Activated T-helper 1 cell treated with Interleukin-2 at 50 U/mL for 16 hours (primary cell): ENCODE data around the gene MTA3.
A peak's percentile ranks its signal among the peaks of the same experiment; 100 is the strongest.
"Not testable (repeated sequence)": the region's sequence is repeated elsewhere in the genome, so short reads cannot be mapped to it uniquely, and the experiment has no call there.

Source experiments
- DNase-seq: peaks from one replicate; pipeline ENCODE4 v3.0.0-alpha.2; 2020; ENCODE audit warnings: low read depth

Gene MTA3

DNA sequence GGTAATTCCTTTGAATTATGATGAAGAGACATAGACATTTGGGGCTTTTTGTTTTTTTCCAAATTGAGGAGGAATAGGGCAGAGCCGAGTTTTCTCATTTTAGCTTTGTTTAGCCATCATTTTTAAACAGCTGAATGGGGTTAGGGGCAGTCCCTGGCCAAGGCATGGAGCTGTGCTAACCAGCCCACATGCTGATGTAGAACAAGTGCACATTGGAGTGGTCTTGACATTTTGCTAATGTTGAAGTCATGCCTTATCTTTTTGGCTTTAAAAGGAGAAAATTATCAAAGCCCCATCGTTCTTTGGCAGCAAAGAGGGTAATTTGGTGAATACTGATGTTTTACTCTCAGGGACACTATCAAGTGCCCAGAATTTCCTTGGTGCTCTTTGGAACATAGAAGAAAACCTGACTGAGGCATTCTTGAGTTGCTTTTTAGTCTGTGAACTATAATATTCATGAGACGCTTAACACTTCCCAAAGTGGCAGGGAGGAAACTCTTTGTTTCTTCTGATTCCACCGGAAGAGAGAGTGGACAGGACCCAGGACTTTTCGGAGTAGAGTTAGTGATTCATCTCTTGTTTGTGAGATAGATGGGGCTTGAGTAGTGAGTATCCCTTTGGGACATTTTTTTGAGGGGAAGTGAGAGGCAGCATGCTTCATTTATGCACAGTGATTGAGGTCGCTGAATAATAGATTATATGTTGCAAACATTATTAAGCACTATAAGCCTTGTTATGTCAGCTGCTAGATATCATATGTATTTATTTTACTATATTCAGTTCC is 45.0 kb downstream of the MTA3 start:
- no peak for DNase-seq

DNA sequence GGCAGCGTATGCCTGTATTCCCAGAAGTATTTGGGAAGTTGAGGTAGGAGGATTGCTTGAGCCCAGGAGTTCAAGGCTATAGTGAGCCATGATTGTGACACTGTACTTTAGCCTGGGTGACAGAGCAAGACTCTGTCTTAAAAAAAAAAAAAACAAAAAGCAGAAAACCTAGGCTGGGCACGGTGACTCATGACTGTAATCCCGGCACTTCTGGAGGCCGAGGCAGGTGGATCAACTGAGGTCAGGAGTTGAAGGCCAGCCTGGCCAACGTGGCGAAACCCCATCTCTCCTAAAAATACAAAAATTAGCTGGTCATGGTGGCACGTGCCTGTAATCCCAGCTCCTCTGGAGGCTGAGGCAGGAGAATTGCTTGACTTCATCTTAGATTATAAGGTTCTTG is 46.4 kb downstream of the MTA3 start:
- DNase-seq: no peak

DNA sequence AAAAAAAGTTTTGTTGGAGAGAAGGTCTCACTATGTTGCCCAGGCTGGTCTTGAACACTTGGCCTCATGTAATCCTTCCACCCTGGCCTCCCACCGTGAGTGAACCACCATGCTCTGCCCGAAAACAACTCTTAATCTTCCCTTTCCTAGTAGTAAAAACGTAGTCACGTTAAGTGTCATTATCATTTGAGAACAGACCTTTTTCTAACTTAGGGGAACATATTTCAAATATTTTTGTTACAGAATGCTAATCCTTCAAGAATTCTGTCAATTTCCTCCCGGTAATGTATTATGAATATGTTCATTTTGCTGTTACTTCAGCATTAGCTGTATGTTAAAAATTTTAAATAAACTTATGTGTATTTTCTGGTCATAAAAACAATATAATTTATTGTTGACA is 49.7 kb downstream of the MTA3 start:
- no peak for DNase-seq

DNA sequence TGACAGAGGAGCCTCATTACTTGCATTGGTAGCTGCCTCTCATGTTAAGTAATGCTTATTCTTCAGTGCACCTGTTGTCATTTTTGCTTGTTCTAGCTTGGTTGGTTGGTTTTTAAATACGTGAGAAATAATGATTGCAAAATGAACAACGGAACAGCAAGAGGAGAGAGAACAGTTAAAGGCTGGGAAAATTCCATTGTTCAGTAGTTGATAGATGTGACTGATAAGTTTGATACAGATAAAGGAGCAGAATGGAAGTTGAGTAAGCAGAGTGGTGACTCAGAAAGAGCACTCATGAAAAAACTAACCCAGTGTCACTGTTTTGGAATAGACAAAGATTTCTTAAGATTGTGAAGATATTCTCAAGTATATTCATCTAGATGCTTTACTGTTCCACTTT is 50.5 kb downstream of the MTA3 start:
- no peak for DNase-seq

DNA sequence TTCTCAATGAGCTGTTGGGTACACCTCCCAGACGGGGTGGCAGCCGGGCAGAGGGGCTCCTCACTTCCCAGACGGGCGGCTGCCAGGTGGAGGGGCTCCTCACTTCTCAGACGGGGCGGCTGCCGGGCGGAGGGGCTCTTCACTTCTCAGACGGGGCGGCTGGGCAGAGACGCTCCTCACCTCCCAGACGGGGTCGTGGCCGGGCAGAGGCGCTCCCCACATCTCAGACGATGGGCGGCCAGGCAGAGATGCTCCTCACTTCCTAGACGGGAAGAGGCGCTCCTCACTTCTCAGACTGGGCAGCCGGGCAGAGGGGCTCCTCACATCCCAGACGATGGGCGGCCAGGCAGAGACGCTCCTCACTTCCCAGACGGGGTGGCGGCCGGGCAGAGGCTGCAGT is 53.2 kb downstream of the MTA3 start:
- DNase-seq: not testable (repeated sequence)

DNA sequence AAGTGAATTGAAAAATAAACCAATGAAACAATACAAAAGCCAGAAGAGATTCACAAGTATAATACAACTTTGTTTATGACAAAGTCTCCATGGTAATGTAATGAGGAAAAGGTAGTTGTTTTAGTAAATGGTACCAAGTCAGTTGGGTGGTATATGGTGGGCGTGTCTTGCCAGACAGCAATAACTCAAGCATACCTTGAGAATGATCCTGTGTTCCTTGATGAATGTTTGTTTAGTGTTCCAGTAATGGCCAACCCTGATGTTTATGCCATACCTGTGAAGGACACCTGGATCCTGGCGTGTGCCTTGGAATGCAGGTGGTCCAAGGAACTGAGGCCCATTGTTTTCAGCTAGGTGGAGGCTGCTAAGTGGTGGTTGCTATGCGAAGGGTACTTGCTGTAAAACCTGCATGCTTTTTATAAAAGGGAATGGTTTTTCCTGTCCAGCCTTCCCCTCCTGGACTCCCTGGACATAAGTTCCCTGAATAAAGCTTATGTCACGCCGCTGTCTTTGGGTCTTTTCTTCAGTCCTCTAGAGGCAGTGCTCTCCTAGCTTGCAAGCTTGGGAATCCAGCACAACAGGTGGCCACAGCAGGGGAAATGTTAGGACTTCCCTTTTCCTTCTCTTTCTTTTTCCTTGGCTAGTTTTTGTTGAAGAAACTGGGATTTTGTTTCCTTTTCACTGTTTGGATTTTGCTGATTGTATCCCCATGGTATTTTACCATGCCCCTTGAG is 54.7 kb downstream of the MTA3 start:
- no peak for DNase-seq

DNA sequence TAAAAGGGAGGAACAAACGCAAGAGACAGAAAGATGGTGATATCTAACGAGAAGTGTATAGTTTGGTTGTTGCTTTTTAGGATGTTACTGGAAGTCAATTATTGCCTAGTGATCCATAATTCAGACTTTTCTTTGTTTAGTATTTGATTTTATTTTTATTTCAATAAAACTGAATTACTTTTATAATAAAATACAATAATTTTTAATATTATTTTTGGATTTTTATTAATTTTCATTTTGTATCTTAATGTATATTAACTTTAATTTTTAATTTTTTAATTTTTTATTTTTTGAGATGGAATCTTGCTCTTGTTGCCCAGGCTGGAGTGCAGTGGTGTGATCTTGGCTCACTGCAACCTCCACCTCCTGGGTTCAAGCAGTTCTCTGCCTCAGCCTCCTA is 55.6 kb downstream of the MTA3 start:
- DNase-seq: no peak

DNA sequence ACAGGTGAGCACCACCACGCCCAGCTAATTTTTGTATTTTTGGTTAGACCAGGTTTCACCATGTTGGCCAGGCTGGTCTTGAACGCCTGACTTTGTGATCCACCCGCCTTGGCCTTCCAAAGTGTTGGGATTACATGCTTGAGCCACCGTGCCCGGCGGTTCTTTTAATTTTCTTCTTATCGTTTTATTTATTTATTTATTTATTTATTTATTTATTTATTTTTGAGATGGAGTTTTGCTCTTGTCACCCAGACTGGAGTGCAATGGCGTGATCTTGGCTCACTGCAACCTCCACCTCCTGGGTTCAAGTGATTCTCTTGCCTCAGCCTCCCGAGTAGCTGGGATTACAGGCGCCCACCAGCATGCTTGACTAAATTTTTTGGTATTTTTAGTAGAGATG is 59.6 kb downstream of the MTA3 start:
- not testable (repeated sequence) for DNase-seq

DNA sequence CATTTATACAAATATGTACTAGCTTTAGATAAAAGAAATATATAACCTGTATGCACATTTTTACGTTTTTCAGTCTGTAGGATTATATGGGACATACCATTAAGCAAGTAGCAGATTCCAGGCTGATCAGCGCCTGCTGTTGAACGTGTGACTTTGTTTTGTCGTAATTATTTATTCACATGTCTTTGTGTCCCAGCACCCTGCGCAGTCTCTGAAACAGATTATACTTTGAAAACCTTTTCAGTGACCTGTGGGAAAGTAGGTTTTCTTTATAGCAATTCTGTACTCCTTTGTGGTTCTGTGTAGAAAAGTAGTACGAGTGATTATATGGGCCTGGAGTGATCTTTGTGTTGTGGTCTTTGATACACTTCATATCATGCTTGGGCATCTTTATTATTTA is 68.5 kb downstream of the MTA3 start:
- DNase-seq: no peak

DNA sequence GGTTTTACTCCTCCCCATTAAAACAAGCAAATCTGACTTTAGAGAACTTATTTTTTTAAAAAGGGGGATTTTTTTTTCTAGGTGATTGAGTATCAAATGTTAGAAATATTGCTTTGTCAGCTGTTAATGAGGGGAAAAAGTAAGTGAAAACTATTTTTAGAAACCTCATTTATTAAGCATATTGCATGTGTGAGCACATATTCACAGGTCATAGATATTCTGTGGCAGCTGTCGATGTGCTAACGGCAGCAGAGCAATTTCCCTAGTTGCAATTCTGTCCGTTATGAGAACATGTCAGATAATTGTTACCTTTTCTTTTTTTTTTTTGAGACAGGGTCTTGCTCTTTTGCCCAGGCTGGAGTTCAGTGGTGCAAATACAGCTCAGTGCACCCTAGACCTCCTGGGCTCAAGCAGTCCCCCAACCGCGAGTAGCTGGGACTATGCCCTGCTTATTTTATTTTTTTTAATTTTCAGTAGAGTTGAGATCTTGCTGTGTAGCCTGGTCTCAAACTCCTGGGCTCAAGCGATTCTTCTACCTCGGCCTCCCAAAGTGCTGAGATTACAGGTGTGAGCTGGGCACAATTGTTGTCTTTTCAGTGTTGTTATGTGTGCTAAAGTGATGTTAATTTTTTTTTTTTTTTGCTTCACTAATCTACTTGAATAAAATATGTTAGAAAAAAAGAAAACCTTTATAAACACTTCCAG is 69.8 kb downstream of the MTA3 start:
- no peak for DNase-seq

DNA sequence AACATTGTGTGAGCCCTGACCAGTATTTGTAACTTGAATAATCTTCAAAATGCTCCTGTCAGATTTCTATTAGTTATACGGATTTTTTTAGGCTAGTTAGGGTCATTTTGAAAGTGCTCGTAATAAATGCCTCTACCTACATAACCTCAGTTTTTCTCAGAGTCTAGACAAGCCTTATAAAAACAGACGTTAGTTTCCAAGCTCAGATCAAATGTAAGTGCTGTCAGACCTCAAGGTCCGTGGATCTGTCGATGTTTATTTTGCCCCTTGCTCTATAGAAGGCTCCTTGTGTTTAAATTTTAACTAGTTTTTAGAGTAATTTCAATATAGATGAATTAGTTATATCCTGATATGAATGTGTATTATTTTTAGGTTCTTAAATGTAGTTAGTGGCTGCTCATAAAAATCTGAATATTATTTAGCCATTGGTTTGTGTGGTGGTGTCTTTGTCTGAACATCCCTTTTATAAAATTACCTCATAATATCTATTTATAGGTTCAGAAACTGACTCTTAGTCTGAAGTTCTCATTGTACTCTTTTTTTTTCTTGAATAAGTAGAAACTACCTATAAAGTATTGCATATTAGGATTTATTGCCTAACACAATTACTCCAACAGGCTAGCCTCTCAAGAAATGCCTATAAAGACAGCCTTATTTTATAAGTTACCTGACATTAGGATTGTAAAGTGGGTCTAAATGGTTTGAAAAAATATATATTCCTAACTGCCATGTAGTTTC is 71.1 kb downstream of the MTA3 start:
- DNase-seq: no peak

DNA sequence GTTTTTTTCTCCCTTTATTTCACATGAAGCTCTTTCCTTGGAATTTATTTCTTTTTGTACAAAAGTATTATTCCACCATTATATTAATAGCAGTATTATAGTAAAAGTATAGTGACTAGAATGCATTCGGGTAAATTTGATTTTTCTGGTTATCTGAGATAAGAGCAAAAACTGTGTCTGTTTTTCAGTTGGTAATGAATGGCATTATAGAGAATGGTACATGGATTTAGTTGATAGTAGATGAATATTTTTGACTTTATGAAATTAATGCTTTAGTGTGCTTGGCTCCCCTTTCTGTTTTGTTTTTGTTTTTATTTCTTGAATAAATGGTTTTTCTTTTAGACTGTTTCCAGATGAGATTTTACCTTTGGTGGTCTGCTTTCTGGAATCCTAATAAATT is 71.8 kb downstream of the MTA3 start:
- no peak for DNase-seq

DNA sequence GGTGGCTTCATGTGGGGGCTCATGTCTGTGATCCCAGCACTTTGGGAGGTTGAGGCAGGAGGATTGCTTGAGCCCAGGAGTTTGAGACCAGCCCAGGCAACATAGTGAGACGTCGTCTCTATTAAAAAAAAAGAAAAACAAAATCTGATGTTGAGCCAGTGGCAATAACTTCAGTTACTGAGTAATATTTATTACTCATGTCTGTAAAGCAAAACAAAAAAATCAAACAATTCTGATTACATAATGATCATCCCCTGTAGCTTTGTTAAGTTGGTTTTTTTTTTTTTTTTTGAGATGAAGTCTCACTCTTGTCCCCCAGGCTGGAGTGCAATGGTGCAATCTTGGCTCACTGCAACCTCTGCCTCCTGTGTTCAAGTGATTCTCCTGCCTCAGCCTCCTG is 73.9 kb downstream of the MTA3 start:
- DNase-seq: not testable (repeated sequence)

DNA sequence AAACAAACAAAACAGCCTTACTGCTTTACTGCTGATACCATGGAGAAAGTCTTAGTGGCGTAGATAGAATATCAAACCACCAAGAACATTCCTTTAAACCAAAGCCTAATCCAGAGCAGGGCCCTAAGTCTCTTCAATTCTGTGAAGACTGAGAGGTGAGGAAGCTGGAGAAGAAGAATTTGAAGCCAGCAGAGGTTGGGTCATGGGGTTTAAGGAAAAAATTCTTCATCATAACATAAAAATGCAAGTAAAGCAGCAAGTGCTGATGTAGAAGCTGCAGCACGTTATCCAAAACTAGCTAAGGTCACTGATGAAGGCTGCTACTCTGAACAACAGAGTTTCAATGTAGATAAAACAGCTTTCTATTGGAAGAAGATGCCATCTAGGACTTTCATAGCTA is 77.1 kb downstream of the MTA3 start:
- DNase-seq: no peak

DNA sequence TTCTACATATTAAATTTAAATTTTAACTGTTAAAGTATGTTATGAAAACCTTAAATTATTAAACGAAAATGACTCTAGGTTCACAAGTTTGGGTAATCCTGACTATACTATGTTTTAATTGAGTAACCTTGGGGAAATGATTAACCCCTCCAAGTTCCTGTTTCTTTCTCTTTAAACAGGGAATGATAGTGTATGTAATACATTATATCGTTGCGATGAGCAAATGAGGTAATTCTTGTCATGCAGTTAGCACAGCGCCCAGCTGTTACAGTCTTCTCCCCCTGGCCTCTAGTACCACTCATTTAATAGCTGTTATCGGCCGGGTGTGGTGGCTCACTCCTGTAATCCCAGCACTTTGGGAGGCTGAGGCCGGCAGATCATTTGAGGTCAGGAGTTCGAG is 80.4 kb downstream of the MTA3 start:
- DNase-seq: no peak

DNA sequence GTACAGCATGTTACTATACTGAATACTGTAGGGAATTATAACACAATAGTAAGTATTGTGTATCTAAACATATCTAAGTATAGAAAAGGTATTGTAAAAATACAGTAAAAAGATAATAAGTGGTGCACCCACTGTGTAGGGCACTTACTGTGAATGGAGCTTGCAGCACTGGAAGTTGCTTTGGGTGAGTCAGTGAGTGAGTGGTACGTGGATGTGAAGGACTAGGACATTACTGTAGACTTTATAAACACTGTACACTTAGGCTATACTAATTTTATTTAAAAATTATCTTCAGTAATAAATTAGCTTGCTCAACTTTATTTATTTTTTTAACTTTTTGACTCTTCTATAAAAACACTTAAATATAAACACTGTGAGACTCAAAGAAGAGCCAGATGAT is 82.6 kb downstream of the MTA3 start:
- DNase-seq: no peak

DNA sequence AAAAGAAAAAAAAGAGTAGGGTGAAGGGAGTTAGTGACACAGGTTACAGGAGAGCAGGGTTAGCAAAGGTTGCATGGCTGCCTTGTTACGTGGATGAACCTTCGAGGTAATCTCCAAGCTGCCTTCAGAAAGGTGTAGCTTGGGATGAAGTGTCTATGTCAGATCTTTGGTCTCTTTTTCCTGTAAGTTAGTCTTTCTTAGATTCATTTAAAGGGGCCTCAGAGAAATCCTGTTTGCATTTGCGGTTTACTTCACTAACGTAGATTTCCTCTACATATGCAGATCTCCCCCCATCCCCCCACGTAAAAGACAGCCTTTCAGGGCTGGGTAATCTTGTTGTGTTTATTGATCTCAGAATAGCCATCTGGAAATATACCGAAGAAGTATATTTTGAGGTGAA is 83.7 kb downstream of the MTA3 start:
- DNase-seq: no peak

DNA sequence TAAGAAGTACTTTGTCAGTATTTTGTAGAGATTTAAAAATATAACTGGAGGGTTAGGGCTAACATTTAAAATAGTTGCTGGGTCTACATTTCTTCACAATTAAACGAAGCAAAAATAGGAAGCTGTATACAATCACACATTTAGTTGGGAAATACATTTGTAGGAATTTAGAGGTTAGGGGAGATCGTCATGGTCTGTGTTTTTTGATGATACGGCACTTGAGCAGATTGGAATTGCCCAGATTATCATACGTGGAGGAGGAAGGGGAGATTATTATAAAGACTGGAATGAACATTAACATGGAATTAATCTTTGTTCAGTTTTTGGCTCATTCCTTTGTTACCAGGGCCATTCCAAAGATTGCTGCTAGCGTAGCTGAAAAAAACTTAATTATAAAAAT is 84.6 kb downstream of the MTA3 start:
- DNase-seq: no peak

DNA sequence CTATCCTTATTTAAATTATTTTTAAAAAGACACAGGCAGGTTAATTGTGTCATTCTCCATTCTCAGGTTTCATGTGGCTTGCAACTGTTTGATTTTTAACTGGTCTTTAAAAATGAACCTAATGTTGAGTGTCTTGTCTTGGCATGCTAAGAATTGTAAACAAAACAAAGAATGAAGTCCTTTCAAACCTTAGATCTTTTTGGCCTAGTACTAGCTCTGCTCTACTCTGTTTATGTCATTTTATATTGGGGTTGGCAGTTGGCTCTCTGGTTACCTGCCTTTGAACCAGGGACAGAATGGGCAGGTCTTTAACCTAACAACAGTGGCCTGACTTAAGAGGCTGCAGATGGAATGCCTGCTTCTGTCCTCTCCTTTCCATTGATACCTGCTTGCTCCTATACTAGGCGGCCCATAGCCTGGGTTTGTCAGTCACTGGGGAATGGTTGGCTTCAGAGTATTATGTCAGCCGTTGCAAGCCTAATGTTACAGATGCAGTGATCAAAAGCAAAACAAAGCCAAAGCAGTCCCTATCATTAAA is 85.5 kb downstream of the MTA3 start:
- no peak for DNase-seq

DNA sequence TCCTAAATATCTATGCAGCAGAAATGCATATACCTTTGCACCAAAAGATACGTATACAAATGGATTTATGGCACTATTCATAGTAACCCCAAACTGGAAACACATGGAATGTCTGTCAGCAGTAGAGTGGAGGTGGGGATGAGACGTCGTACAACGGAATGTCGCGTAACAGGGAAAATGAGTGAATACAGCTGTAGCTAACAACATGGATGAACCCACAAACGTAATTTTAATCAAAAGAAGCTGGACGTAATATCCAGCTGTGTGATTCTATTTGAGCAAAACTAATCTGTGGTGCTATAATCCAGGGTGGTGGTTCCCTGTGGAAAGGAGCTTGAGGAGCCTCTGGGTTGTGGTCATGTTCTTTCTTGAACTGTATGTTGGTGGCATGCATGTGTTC is 89.9 kb downstream of the MTA3 start:
- DNase-seq: no peak

DNA sequence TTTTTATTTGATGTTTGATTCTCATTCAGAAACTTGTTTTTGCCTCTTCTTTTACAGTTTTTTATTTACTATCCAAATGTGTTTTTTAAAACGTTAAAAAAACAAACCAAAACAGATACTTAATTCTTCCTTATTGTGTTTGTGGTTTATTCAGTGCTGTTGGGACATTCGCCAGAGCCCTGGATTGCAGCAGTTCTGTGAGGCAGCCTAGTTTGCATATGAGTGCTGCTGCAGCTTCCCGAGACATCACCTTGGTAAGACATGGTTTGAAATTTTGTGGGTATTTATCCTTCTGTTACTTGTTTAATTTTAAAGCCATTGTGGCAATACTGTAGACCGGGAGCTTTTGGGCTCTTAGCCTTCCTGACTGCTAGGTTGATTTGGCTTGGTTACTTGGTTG is 91.2 kb downstream of the MTA3 start:
- no peak for DNase-seq

DNA sequence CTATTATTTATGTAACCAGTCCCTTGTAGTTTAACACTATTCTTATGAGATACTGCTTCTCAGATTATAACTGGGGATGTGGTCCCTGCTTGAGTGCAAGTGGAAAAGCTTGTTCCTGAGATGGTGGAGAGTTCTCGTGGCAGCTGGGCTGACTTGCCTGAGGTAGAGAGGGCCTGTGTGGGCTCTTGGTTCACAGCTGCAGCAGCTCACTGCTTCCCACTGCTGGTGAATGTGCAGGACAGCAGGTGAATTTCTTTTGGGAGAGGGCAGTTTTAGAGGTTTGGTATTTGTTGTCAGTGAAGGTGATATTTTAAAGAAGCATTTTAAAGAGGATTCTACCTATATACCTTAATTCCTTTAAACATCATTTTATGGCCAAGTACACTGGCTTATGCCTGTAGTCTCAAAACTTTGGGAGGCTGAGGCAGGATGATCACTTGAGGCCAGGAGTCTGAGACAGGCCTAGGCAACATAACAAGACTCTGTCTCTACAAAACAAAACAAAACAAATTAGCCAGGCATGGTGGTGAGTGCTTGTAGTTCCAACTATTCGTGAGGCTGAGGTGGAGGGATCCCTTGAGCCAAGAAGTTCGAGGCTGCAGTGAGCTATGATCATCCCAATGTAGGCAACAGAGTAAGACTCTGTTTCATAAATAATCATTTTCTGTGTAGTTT is 94.8 kb downstream of the MTA3 start:
- peak; percentile 29 for DNase-seq
